Upper lobe of left lung (tissue), 4 donors: ENCODE data around the gene COX19.

Experiments
- EP300 ChIP-seq, 4 donors: sonication (generic); formaldehyde crosslinking; IDR thresholded peaks; one replicate each; pipeline ENCODE4 v1.5.1; 2017; ENCODE audit warnings: antibody characterized with exemption in 4 of 4, control low read depth in 2 of 4
- POLR2A ChIP-seq, 4 donors: fragments of 450-650 bp; IDR thresholded peaks; one replicate each; pipeline ENCODE4 v1.5.1; 2016 to 2017; ENCODE audit warnings: antibody characterized with exemption in 4 of 4, mild to moderate bottlenecking in 2 of 4
- TF ChIP-seq, protein P1 (sequence below), 6 experiments: fragments of 450-650 bp in 4 of 6; fragments of 200-600 bp in 2 of 6; sonication (generic) in 2 of 6; IDR thresholded peaks; one replicate each; pipeline ENCODE4 v1.5.1; 2016 to 2019; ENCODE audit warnings: antibody characterized with exemption in 6 of 6

DNA sequence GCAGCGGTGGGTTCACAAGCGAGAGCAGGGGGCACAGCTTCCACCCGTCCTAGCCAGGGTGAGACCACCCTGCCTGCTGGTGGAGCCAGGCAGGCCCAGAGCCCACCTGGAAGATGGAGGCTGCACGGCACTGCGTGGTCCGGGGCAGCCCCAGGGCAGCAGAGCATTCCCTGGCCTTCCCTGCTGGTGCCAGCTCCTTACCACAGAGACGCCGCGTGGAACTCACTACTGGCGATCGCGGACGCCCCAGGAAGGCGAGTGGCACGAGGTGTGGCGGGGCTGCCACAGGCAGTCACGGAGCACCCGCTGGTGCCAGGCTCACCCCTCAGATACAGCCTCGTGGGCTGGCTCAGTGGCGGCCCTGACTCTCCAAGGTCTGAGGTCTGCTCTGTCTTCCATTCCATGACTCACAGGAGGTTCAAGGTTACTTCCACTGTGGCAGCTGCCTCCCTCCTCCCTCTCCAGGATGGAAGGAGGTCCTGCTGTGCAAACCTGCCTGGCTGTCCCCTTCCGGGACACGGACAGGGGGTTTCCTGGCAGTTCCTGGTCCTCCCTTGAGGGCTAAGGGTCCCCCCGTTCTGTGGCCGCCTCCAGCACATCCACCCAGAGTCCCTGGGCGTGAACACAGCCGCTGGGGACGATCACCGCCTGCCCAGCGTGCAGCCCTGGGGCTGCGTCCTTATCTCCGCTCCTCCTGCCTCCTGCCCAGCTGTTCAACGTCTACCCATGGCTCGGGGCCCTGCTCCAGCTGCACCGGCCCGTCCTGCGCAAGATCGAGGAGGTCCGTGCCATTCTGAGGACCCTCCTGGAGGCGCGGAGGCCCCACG, 10.8 kb upstream of the COX19 start:
- TF ChIP-seq EP300 (IDR thresholded peaks at IDR 0.05) (no peak), POLR2A (IDR thresholded peaks at IDR 0.05) (no peak)
- TF ChIP-seq, protein P1, sequence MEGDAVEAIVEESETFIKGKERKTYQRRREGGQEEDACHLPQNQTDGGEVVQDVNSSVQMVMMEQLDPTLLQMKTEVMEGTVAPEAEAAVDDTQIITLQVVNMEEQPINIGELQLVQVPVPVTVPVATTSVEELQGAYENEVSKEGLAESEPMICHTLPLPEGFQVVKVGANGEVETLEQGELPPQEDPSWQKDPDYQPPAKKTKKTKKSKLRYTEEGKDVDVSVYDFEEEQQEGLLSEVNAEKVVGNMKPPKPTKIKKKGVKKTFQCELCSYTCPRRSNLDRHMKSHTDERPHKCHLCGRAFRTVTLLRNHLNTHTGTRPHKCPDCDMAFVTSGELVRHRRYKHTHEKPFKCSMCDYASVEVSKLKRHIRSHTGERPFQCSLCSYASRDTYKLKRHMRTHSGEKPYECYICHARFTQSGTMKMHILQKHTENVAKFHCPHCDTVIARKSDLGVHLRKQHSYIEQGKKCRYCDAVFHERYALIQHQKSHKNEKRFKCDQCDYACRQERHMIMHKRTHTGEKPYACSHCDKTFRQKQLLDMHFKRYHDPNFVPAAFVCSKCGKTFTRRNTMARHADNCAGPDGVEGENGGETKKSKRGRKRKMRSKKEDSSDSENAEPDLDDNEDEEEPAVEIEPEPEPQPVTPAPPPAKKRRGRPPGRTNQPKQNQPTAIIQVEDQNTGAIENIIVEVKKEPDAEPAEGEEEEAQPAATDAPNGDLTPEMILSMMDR (IDR thresholded peaks at IDR 0.05), result no peak
